Stomach smooth muscle (tissue), 2 donors: ENCODE results near the gene H2AZ1.
"Not testable (repeated sequence)": the region's sequence is repeated elsewhere in the genome, so short reads cannot be mapped to it uniquely, and the experiment has no call there.

Experiments used
- H3K27ac ChIP-seq: one replicate; pipeline ENCODE4 v1.7.0; 2013; ENCODE audit warnings: mild to moderate bottlenecking, low read length, inconsistent platforms
- H3K27me3 ChIP-seq, 2 donors: one replicate each; pipeline ENCODE4 v1.7.0; 2013; ENCODE audit warnings: low read length in 2 of 2; ENCODE audit not compliant: insufficient read depth in 2 of 2, control insufficient read depth in 1 of 2
- H3K36me3 ChIP-seq, 2 donors: one replicate each; pipeline ENCODE4 v1.7.0; 2013; ENCODE audit warnings: low read length in 2 of 2; ENCODE audit not compliant: control insufficient read depth in 2 of 2, insufficient read depth in 2 of 2
- H3K4me1 ChIP-seq: one replicate; pipeline ENCODE4 v1.7.0; 2013; ENCODE audit warnings: low read length; ENCODE audit not compliant: control insufficient read depth, insufficient read depth
- H3K4me3 ChIP-seq, 2 donors: one replicate each; pipeline ENCODE4 v1.7.0; 2013; ENCODE audit warnings: low read length in 2 of 2
- H3K9ac ChIP-seq, 2 donors: one replicate each; pipeline ENCODE4 v1.7.0; 2013; ENCODE audit warnings: low read length in 2 of 2, mild to moderate bottlenecking in 1 of 2
- H3K9me3 ChIP-seq, 2 donors: one replicate each; pipeline ENCODE4 v1.7.0; 2013; ENCODE audit warnings: low read length in 2 of 2; ENCODE audit not compliant: control insufficient read depth in 2 of 2
- donor health status: healthy.
- donor health status: Pancreatic carcinoma.

Gene H2AZ1

DNA sequence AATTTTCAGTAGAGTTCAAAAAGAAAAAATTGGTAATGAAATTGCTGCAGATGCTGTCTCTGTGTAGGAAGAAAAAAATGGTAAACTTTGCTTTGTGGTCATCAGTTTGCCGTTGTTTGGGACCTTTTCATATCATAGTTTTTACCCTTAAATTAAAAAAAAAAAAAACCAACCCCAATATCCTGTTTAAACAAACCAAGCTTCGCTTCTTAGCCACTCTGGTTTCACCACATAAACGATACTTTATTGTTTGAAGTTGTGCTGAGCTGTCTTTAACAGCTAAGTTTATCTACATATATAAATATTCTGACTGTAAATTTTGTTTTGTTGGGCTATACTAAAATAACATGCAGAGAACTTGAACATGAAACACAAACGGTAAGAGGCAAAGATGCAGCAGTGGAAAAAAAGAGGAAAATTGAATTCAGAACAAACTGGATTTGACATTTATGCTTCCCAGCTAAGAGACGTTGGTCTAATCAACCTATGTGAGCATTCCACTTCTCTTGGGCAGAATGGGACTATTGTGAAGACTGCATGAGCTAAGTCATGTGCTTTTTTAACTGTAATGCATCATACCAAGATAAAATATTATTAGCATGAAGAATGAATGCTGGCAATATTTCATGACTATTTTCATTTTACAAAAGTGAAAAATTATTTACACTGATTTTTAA is 15.7 kb upstream of the H2AZ1 start:
- Histone ChIP-seq H3K4me3 (no peak overlapping the region), H3K36me3 (no peaks in the 10 kb centered on the region), H3K9ac (no peak overlapping the region), H3K4me1 (no peaks in the 10 kb centered on the region), H3K9me3 (no peaks in the 10 kb centered on the region), H3K27me3 (no peaks in the 10 kb centered on the region), H3K27ac (no peak overlapping the region)

DNA sequence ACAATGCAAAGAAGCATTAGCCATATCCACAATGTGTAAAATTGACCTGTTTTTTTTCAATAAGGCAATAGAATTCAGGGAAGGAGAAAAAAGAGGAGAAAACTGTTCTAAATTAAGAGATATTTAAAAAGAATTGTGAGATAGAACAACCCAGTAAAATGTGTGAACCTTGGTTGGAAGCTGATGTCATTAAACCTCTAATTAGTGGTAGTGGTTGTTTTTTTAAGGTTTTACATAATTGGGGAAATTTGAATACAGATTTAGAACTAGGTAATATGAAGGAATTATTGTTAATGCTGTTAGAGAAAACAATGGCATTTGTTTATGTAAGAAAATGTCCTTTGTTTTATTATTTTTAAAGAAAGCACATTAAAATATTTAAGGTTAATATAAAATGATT is 15.1 kb upstream of the H2AZ1 start:
- Histone ChIP-seq H3K4me3 (no peak overlapping the region), H3K9me3 (no peaks in the 10 kb centered on the region), H3K36me3 (no peaks in the 10 kb centered on the region), H3K27me3 (no peaks in the 10 kb centered on the region), H3K27ac (no peak overlapping the region), H3K4me1 (no peaks in the 10 kb centered on the region), H3K9ac (no peak overlapping the region)

DNA sequence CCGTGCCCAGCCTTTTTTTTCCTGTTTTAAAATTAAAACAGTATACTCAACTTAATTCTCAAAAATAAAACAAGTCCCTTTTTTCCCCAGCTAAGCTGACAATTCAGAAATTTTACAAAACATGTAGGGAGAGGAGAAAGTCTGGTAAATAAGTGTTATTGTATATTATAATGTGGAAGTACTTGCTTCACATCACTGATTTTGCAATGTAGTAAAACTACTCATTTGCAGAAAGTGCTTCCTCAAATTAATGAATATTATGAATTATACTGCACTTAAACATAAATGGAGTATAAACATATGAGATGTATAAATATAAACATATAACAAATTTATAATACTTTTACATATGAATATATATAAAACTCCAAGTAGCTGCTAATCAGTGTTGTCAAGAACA is 11.6 kb upstream of the H2AZ1 start:
- no peak overlapping the region for H3K4me3 ChIP-seq
- H3K9me3 ChIP-seq = no peaks in the 10 kb centered on the region

DNA sequence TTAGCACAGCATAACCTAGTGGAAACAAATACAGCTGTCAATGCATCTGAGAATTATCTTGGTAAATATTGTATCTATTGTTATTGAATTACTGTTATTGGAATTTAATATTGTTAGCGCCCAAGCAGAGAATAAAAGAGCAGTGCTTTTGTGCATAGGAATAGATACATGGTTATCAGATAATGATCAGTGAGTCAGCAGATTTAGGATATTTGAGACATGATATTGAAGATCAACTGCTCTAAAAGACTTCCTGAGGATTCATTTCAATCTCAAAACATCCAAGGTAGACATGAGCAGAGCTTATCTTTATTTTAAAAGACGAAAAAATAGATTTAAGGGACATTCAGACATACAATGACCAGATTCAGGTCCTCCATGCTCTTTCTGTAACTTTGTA is 10.6 kb upstream of the H2AZ1 start:
- H3K4me3 ChIP-seq = no peak overlapping the region
- H3K27me3 ChIP-seq = no peaks in the 10 kb centered on the region
- H3K4me1 ChIP-seq = no peaks in the 10 kb centered on the region
- no peaks in the 10 kb centered on the region for H3K36me3 ChIP-seq
- no peak overlapping the region for H3K9ac ChIP-seq
- H3K27ac ChIP-seq = no peak overlapping the region
- H3K9me3 ChIP-seq = no peaks in the 10 kb centered on the region

More for the DNA sequence above, 11.6 kb upstream of the H2AZ1 start:
- Histone ChIP-seq H3K27me3 (no peaks in the 10 kb centered on the region), H3K4me1 (no peaks in the 10 kb centered on the region), H3K27ac (no peak overlapping the region), H3K36me3 (no peaks in the 10 kb centered on the region), H3K9ac (no peak overlapping the region)

DNA sequence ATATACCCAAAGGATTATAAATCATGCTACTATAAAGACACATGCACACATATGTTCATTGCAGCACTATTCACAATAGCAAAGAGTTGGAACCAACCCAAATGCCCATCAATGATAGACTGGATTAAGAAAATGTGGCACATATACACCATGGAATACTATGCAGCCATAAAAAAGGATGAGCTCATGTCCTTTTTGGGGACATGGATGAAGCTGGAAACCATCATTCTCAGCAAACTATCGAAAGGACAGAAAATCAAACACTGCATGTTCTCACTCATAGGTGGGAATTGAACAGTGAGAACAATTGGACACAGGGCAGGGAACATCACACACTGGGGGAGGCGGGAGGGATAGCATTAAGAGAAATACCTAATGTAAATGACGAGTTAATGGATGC is 8.1 kb upstream of the H2AZ1 start:
- H3K4me3 ChIP-seq = not testable (repeated sequence)

DNA sequence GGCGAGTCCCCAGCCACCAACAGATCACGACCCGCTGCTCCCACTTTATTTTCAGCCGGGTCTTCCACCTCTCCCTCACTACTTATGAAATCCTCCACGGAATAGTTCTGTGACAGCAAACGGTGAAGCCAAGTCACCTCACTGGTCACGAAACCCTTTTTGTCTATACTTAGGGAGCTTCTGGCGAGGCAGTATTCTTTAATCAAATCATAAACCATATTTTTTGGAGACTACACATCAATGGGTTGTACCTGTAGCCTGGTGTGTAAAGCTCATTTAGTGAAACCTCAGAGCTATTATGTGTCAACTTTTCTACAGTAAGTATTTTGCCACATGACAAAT is 809 bp upstream of the H2AZ1 start:
- peak overlapping the region; percentile 89 to 92 for H3K4me3 ChIP-seq
- peak overlapping the region; percentile 88 to 93 for H3K9ac ChIP-seq
- no peaks in the 10 kb centered on the region for H3K9me3 ChIP-seq
- no peaks in the 10 kb centered on the region for H3K36me3 ChIP-seq
- no peaks in the 10 kb centered on the region for H3K27me3 ChIP-seq
- H3K4me1 ChIP-seq = peaks cover 12% of the 10 kb centered on the region
- peak overlapping the region; percentile 78 for H3K27ac ChIP-seq

More for the DNA sequence above, 8.1 kb upstream of the H2AZ1 start:
- not testable (repeated sequence) for H3K4me1 ChIP-seq, H3K27me3 ChIP-seq, H3K9ac ChIP-seq, H3K36me3 ChIP-seq, H3K9me3 ChIP-seq, H3K27ac ChIP-seq

DNA sequence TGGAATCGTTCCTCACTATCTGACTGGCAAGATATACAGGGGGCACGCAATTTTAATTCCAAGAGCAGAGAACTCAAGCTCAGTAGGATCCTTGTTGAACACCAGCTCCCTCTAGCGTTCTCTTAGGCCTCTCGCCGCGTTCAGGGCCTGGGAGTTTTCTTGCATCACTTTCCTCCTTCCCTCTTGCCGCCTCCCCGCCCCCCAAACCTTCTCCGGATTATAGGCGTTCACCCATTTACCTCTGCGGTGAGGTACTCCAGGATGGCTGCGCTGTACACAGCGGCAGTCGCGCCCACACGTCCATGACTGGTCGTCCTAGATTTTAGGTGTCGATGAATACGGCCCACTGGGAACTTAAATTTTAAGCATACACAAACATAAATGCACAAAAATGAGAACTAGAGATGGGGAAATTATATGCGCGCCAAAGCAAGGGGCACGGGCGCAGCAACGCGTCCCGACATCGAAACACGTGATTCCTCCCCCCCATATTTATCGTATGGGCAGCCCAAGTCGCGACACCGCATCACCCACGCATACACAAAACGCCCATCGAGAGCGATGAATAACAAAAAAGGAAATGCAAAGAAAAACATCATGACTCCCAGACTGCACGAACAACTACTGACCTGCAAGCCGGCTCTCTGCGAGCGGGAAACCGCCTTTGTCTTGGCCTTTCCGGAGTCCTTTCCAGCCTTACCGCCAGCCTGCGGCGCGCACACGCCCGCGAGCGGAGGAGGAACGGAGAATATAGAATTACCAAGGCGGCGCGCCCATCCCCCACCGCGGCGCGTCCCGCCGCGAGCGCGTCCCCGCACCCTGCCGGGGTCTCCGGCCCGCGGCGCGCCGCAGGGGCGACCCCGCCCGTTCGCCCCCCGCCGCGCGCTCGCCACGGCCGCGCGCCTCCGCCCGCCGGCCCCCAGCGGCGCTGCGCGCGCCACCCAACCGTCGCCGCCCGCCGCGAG is 759 bp downstream of the H2AZ1 start:
- Histone ChIP-seq H3K27ac (peak overlapping the region; percentile 80), H3K4me3 (peak overlapping the region; percentile 94), H3K9me3 (no peaks in the 10 kb centered on the region), H3K9ac (peak overlapping the region; percentile 76), H3K27me3 (no peaks in the 10 kb centered on the region), H3K36me3 (no peaks in the 10 kb centered on the region), H3K4me1 (peaks cover 22% of the 10 kb centered on the region)

DNA sequence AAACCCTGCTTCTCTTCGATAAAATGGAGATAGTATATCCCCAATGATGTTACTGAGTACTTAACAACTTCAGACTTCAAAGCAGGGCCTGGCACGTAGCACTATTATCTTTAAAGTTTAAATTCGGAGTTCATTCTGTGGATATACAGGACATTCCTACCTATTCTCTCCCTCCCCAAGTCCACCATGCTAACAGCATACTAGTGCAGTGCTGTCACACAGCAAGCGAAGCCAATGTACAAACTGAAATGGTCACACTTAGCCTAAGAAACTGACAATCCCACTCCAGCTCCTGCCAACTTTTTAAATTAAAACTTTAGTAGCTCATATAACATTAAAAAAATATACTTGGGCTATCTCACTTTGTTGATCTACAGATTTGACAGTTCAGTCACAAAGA is 2.5 kb downstream of the H2AZ1 start:
- peak overlapping the region; percentile 90 for H3K27ac ChIP-seq
- no peaks in the 10 kb centered on the region for H3K36me3 ChIP-seq
- peak overlapping the region in 1 of 2 donors; percentile 88 for H3K9ac ChIP-seq
- H3K27me3 ChIP-seq = no peaks in the 10 kb centered on the region
- peaks cover 22% of the 10 kb centered on the region for H3K4me1 ChIP-seq
- no peaks in the 10 kb centered on the region for H3K9me3 ChIP-seq
- H3K4me3 ChIP-seq = peak overlapping the region in 1 of 2 donors; percentile 86

DNA sequence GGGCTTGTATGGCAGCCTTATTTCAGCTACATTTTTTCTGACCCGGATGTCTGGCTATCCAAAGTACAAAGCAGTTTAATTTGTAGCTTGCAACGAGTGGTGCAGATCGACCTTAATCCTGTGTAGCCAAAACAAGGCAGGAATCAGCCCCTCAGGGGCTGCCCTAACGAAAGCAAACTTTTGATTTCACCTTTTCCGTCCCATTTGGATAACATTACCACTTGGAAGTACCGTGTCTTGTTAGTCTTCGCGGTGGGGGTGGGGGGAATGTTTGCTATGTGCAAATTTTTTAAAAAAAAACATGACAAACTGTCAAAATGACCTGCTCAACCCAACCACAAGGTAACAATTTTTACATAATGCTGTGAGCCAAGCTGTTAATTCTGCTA is 2.9 kb downstream of the H2AZ1 start:
- H3K27ac ChIP-seq = peak overlapping the region; percentile 90
- peak overlapping the region; percentile 71 to 86 for H3K4me3 ChIP-seq
- no peaks in the 10 kb centered on the region for H3K27me3 ChIP-seq
- H3K36me3 ChIP-seq = no peaks in the 10 kb centered on the region
- no peaks in the 10 kb centered on the region for H3K9me3 ChIP-seq
- peak overlapping the region; percentile 82 to 88 for H3K9ac ChIP-seq
- peaks cover 22% of the 10 kb centered on the region for H3K4me1 ChIP-seq

DNA sequence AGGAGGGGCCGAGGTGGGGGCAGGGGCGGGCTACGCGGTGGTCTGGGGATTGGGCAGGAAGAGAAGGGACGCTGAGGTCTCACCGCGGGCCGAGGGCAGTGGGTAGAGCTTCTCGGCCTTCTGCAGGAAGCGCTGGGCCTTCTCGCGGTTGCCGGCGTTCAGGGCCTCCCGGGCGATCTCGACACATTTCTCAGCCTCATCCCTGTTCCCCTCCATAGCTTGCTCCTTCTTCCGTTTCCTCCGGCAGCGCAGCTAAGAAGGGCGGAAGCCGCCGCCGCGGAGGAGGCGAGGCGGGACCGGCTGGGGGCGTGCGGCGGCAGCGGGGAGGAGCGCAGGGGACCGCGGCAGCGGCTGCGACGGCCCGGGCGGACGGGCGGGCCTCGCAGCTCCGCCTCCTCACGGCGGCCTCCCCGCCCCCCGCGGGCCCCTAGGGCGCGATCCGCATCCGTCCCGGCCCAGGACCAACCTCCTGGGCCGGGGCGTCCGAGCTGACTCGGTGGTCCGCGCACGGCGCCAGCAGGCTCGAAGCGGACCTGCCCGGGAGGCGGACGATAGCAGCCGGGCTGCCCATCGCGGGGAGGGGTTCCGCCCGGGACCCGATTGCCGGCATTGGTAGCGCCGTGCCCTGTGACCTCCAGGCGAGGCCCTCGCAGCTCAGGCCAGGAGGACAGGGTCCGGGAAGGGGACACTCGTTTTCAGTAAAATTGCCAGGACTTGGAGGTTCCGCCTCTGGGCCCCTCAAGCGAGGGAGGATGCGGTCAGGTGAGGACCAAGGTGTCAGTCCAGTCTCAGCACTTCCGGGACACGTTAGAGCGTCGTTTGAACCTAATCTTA is 3.5 kb downstream of the H2AZ1 start, which contains the start of gene DNAJB14:
Gene DNAJB14, minus strand, starts transcription at position 263 of the 834 bp plus-strand sequence. Its CDS starts 47 bp downstream, at position 216.
- Histone ChIP-seq H3K9ac (peak within 1 kb of the TSS; percentile 82 to 88), H3K27me3 (no peaks in the 10 kb centered on the region), H3K9me3 (no peaks in the 10 kb centered on the region), H3K4me1 (peaks cover 22% of the 10 kb centered on the region), H3K4me3 (peak within 1 kb of the TSS; percentile 71 to 86), H3K36me3 (no peaks in the 10 kb centered on the region), H3K27ac (peak within 1 kb of the TSS; percentile 90)
